A549 (cell line): Measurements from ENCODE around the gene DHX36. TPM values are rescaled to one million over a fixed set of nuclear protein-coding genes. Genes with fewer than 3 reads are reported as not detected.

Experiments used
- ATAC-seq, 2 experiments: fragments of 200-7000 bp in 1 of 2; fragments of >200 bp in 1 of 2; cut with Nextera tagmentation in 1 of 2; cut with Tn5 transposase in 1 of 2; 3 replicates each; pipeline versions ENCODE4 v1.8.0 to v1.9.1; 2018 to 2020; ENCODE audit warnings: mild to moderate bottlenecking in 1 of 2, moderate library complexity in 1 of 2
- CTCF ChIA-PET: fragments of 300-600 bp; sonication (Branson Sonifier 250); formaldehyde crosslinking; extraction: SDS; loops from one replicate; lab custom pipeline; 2021; ENCODE audit warnings: antibody characterized with exemption, inconsistent platforms; lab: Yijun Ruan, JAX
- POLR2A ChIA-PET: fragments of 350-600 bp; formaldehyde crosslinking; extraction: SDS; loops from one replicate; lab custom pipeline; 2021; ENCODE audit warnings: antibody characterized with exemption, inconsistent platforms; lab: Yijun Ruan, JAX
- DNase-seq, 2 experiments: peaks; one replicate each; pipeline versions ENCODE4 v3.0.0 to v3.0.0-alpha.2; 2011 to 2016; ENCODE audit warnings: low read depth in 1 of 2, low spot score in 1 of 2
- FAIRE-seq: peaks from 2 replicates; lab custom pipeline; 2011; peaks lifted over from hg19 to GRCh38; lab: Jason Lieb, UNC
- H3K27ac ChIP-seq, 2 experiments: fragments of >200 bp; sonication (Bioruptor Twin); formaldehyde crosslinking; 3 replicates each; pipeline ENCODE4 v1.5.1; 2016 to 2017
- H3K4me1 ChIP-seq: fragments of >200 bp; sonication (Bioruptor Twin); formaldehyde crosslinking; 3 replicates; pipeline ENCODE4 v1.6.1; 2016
- H3K4me2 ChIP-seq: fragments of >200 bp; sonication (Bioruptor Twin); formaldehyde crosslinking; 3 replicates; pipeline ENCODE4 v1.6.1; 2016
- H3K4me3 ChIP-seq: fragments of >200 bp; sonication (Bioruptor Twin); formaldehyde crosslinking; 3 replicates; pipeline ENCODE4 v1.5.1; 2016
- H3K9me3 ChIP-seq: fragments of >200 bp; sonication (Bioruptor Twin); formaldehyde crosslinking; 3 replicates; pipeline ENCODE4 v1.6.1; 2016
- BHLHE40 ChIP-seq: IDR thresholded peaks from 2 replicates; pipeline ENCODE4 v1.6.1; 2012; ENCODE audit warnings: low read depth, low read length, inconsistent platforms
- CBX2 ChIP-seq: fragments of 200-600 bp; sonication (generic); IDR thresholded peaks from 2 replicates; pipeline ENCODE4 v1.6.1; 2016; ENCODE audit warnings: low read depth, mild to moderate bottlenecking, borderline replicate concordance
- CBX8 ChIP-seq: fragments of 200-600 bp; sonication (generic); IDR thresholded peaks from 2 replicates; pipeline ENCODE4 v1.6.1; 2016
- EHMT2 ChIP-seq: fragments of 200-600 bp; sonication (generic); IDR thresholded peaks from 2 replicates; pipeline ENCODE4 v1.6.1; 2016; ENCODE audit warnings: antibody characterized with exemption, low read depth, mild to moderate bottlenecking, moderate library complexity
- ESRRA ChIP-seq: fragments of 150-350 bp; IDR thresholded peaks from 2 replicates; pipeline ENCODE4 v1.6.1; 2014; ENCODE audit warnings: mild to moderate bottlenecking, low read length, borderline replicate concordance
- FOSL2 ChIP-seq, 2 experiments: fragments of 450-650 bp in 1 of 2; fragments of >200 bp in 1 of 2; sonication (Bioruptor Twin) in 1 of 2; formaldehyde crosslinking; IDR thresholded peaks; 2 replicates each; pipeline versions ENCODE4 v1.5.0 to v1.6.1; 2016 to 2020; ENCODE audit warnings: mild to moderate bottlenecking in 1 of 2, moderate library complexity in 1 of 2
- HDAC2 ChIP-seq: fragments of 200-600 bp; sonication (generic); IDR thresholded peaks from 2 replicates; pipeline ENCODE4 v1.6.1; 2016
- HEYL ChIP-seq: fragments of 250-450 bp; sonication (Bioruptor Pico); IDR thresholded peaks from 2 replicates; pipeline ENCODE4 v1.8.0; 2021; ENCODE audit warnings: mild to moderate bottlenecking, moderate library complexity
- HOXB5 ChIP-seq: fragments of 250-450 bp; sonication (Bioruptor Pico); IDR thresholded peaks from 2 replicates; pipeline ENCODE4 v1.5.0; 2020; ENCODE audit warnings: mild to moderate bottlenecking, moderate library complexity
- KDM1A ChIP-seq: fragments of 200-600 bp; sonication (generic); IDR thresholded peaks from 2 replicates; pipeline ENCODE4 v1.6.1; 2016; ENCODE audit warnings: low read depth, mild to moderate bottlenecking
- NFE2L2 ChIP-seq: fragments of 150-350 bp; conservative IDR thresholded peaks from 2 replicates; pipeline ENCODE4 v1.6.1; 2014; ENCODE audit warnings: low read length
- POLR2A ChIP-seq: IDR thresholded peaks from 2 replicates; pipeline ENCODE4 v1.6.1; 2012; ENCODE audit warnings: mild to moderate bottlenecking, low read length
- RCOR1 ChIP-seq: fragments of 150-350 bp; IDR thresholded peaks from 2 replicates; pipeline ENCODE4 v1.6.1; 2014; ENCODE audit warnings: antibody characterized with exemption, low read length, low read depth
- SREBF2 ChIP-seq: fragments of 450-650 bp; IDR thresholded peaks from 2 replicates; pipeline ENCODE4 v1.6.1; 2014; ENCODE audit warnings: mild to moderate bottlenecking, moderate library complexity
- ZC3H11A ChIP-seq: fragments of 450-650 bp; IDR thresholded peaks from 2 replicates; pipeline ENCODE4 v1.6.1; 2014; ENCODE audit warnings: antibody characterized with exemption, mild to moderate bottlenecking
- ZFP36 ChIP-seq: fragments of 450-650 bp; IDR thresholded peaks from 2 replicates; pipeline ENCODE4 v1.6.1; 2014; ENCODE audit warnings: borderline replicate concordance; ENCODE audit not compliant: partially characterized antibody
- ZSCAN20 ChIP-seq: fragments of 250-450 bp; sonication (Bioruptor Pico); IDR thresholded peaks from 2 replicates; pipeline ENCODE4 v1.8.0; 2022; ENCODE audit warnings: mild to moderate bottlenecking, moderate library complexity
- WGBS: methylation state at CpG from one replicate; pipeline ENCODE4 v1.1.6; 2017; ENCODE audit errors: missing lambda C conversion rate; 5-methylcytosine and 5-hydroxymethylcytosine counted together
- polyA plus RNA-seq, 4 experiments: library from polyadenylated mRNA; depleted of rRNA in 3 of 4; stranded (reverse); fragments of >200 nt; fragmentation: RNase III in 1 of 4; extraction: RNeasy Plus Mini Kit Qiagen cat#74134 plus additional on column Dnase treatment in 1 of 4; gene quantifications; 2 replicates in 3 of 4; 3 replicates in 1 of 4; pipeline ENCODE4 v1.2.3, GENCODE V29; 2011 to 2017
- TF ChIP-seq, protein P1 (sequence below): fragments of 250-450 bp; sonication (Bioruptor Pico); IDR thresholded peaks from 2 replicates; pipeline ENCODE4 v1.5.0; 2021; ENCODE audit warnings: mild to moderate bottlenecking, moderate library complexity, borderline replicate concordance
- TF ChIP-seq, protein P2 (sequence below): fragments of 200-600 bp; sonication (generic); IDR thresholded peaks from 2 replicates; pipeline ENCODE4 v1.6.1; 2016; ENCODE audit warnings: antibody characterized with exemption, mild to moderate bottlenecking, moderate library complexity
- TF ChIP-seq, protein P3 (sequence below): fragments of >200 bp; sonication (Bioruptor Twin); formaldehyde crosslinking; IDR thresholded peaks from 3 replicates; pipeline ENCODE4 v1.5.1; 2016
- TF ChIP-seq, protein P4 (sequence below): fragments of 150-350 bp; IDR thresholded peaks from 2 replicates; pipeline ENCODE4 v1.6.1; 2014; ENCODE audit warnings: low read depth, mild to moderate bottlenecking, low read length

Gene DHX36
- polyA plus RNA-seq, 2 of the 4 experiments (the other 2 are of a cell fraction), result 59.4 to 90.1 TPM

DNA sequence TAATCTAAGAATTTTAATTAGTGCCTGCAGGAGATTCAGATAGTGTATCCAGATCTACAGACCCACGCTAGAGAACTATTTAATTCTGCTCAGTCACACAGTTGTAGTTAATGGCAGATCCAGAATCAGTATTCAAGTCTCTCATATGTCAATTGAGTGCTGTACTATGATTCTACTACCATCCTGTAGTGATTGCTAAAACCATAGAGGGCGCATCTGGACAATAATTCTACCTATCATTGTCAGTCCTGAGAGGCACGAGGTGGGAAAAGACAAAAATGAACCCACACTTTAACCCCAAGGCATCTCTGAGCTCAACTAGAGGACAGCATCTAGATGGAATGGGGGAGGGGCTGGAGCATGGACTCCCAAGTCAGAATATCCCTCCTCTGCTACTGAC lies 22.7 kb downstream of the DHX36 start (continued):
- TF ChIP-seq, protein P1, sequence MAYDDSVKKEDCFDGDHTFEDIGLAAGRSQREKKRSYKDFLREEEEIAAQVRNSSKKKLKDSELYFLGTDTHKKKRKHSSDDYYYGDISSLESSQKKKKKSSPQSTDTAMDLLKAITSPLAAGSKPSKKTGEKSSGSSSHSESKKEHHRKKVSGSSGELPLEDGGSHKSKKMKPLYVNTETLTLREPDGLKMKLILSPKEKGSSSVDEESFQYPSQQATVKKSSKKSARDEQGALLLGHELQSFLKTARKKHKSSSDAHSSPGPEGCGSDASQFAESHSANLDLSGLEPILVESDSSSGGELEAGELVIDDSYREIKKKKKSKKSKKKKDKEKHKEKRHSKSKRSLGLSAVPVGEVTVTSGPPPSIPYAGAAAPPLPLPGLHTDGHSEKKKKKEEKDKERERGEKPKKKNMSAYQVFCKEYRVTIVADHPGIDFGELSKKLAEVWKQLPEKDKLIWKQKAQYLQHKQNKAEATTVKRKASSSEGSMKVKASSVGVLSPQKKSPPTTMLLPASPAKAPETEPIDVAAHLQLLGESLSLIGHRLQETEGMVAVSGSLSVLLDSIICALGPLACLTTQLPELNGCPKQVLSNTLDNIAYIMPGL, result no peak
- no peak for TF ChIP-seq ZC3H11A

DNA sequence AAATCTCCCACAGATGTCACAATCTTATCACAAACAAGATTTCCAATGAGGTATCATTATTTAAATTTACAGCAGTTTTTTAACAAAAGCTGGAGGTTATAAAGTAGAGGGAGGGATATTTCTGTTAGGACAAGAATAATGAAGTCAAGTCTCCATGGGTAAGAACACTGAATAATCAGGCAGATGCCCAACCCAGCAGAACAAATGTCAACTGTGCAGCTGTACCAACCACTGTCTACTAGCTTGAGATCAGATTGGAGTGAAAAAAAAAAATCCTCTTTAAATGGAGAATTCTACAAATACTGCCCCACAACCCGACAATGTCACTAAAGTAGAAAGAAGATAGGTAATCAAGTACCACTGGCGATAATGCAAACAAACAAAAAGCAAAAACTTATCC lies 30.3 kb downstream of the DHX36 start:
- no peak for FAIRE-seq
- no peak overlapping the region for H3K4me3 ChIP-seq
- ATAC-seq, result no peak
- no peak overlapping the region for H3K4me2 ChIP-seq
- ChIA-PET CTCF (no interaction called here), POLR2A (no interaction called here)
- H3K9me3 ChIP-seq, result no peaks in the 10 kb centered on the region
- WGBS, result 87% methylated on average over 2 of the region's 2 CpGs
- H3K27ac ChIP-seq, result no peak overlapping the region
- no peak for TF ChIP-seq BHLHE40
- no peak for TF ChIP-seq FOSL2 (IDR thresholded peaks at IDR 0.05)
- TF ChIP-seq FOSL2 (CRISPR knock-in tag; IDR thresholded peaks at IDR 0.05), result no peak
- TF ChIP-seq, protein P2, sequence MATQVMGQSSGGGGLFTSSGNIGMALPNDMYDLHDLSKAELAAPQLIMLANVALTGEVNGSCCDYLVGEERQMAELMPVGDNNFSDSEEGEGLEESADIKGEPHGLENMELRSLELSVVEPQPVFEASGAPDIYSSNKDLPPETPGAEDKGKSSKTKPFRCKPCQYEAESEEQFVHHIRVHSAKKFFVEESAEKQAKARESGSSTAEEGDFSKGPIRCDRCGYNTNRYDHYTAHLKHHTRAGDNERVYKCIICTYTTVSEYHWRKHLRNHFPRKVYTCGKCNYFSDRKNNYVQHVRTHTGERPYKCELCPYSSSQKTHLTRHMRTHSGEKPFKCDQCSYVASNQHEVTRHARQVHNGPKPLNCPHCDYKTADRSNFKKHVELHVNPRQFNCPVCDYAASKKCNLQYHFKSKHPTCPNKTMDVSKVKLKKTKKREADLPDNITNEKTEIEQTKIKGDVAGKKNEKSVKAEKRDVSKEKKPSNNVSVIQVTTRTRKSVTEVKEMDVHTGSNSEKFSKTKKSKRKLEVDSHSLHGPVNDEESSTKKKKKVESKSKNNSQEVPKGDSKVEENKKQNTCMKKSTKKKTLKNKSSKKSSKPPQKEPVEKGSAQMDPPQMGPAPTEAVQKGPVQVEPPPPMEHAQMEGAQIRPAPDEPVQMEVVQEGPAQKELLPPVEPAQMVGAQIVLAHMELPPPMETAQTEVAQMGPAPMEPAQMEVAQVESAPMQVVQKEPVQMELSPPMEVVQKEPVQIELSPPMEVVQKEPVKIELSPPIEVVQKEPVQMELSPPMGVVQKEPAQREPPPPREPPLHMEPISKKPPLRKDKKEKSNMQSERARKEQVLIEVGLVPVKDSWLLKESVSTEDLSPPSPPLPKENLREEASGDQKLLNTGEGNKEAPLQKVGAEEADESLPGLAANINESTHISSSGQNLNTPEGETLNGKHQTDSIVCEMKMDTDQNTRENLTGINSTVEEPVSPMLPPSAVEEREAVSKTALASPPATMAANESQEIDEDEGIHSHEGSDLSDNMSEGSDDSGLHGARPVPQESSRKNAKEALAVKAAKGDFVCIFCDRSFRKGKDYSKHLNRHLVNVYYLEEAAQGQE, result no peak
- TF ChIP-seq CBX2, result no peak
- DNase-seq, result no peak
- no peaks in the 10 kb centered on the region for H3K4me1 ChIP-seq

DNA sequence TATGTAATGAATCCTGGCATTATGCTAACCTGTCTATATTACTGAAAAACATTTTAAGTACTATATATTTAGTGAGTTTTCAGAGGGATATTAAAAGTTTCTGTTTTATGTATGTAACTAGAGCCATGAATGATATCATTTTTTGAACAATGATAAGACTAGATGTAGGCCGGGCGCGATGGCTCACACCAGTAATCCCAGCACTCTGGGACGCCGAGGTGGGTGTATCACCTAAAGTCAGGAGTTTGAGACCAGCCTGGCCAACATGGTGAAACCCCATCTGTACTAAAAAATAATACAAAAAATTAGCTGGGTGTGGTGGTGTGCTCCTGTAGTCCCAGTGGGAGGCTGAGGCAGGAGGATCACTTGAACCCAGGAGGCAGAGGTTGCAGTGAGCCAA lies 34.1 kb downstream of the DHX36 start:
- ChIA-PET CTCF (interaction anchor here (0.7 kb wide), 1 partner anchor 19 kb away, joined by 3 read pairs; no protein-coding TSS in a partner anchor), POLR2A (no interaction called here)
- WGBS, result 98% methylated on average over 5 of the region's 5 CpGs
- FAIRE-seq, result no peak
- TF ChIP-seq HOXB5, result no peak
- TF ChIP-seq NFE2L2, result no peak
- no peak for TF ChIP-seq HEYL (CRISPR knock-in tag)
- no peak for TF ChIP-seq CBX8
- H3K4me3 ChIP-seq, result no peak overlapping the region
- no peaks in the 10 kb centered on the region for H3K4me1 ChIP-seq
- no peaks in the 10 kb centered on the region for H3K9me3 ChIP-seq
- no peak for ATAC-seq
- DNase-seq, result no peak
- no peak overlapping the region for H3K4me2 ChIP-seq
- H3K27ac ChIP-seq, result no peak overlapping the region

DNA sequence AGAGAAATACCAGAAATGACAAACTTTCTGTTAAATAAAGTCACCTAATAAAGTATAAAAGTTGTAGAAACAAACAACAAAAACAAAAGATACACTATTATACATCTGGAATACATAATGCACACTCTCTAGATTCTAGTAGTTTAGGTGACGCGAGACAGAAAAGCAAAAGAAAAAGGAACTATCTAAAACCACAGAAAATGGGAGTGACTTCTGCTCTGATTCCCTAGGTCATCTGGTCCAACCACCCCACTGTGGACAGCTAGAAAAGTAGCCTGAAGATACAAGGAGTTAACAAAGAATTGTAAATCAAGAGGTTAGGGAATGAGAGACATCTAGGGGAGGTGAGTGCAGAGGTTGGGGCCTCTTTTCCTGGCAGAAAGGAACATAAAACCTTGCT lies 39.1 kb downstream of the DHX36 start:
- no peak overlapping the region for H3K4me2 ChIP-seq
- TF ChIP-seq ZSCAN20 (CRISPR knock-in tag), result no peak
- TF ChIP-seq ZFP36, result no peak
- no peak for TF ChIP-seq NFE2L2
- TF ChIP-seq ESRRA, result no peak
- no peak for TF ChIP-seq HOXB5
- TF ChIP-seq RCOR1, result no peak
- TF ChIP-seq, protein P3, sequence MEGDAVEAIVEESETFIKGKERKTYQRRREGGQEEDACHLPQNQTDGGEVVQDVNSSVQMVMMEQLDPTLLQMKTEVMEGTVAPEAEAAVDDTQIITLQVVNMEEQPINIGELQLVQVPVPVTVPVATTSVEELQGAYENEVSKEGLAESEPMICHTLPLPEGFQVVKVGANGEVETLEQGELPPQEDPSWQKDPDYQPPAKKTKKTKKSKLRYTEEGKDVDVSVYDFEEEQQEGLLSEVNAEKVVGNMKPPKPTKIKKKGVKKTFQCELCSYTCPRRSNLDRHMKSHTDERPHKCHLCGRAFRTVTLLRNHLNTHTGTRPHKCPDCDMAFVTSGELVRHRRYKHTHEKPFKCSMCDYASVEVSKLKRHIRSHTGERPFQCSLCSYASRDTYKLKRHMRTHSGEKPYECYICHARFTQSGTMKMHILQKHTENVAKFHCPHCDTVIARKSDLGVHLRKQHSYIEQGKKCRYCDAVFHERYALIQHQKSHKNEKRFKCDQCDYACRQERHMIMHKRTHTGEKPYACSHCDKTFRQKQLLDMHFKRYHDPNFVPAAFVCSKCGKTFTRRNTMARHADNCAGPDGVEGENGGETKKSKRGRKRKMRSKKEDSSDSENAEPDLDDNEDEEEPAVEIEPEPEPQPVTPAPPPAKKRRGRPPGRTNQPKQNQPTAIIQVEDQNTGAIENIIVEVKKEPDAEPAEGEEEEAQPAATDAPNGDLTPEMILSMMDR, result no peak
- no peak for TF ChIP-seq SREBF2
- TF ChIP-seq HDAC2, result no peak
- TF ChIP-seq KDM1A, result no peak
- TF ChIP-seq, protein P4, sequence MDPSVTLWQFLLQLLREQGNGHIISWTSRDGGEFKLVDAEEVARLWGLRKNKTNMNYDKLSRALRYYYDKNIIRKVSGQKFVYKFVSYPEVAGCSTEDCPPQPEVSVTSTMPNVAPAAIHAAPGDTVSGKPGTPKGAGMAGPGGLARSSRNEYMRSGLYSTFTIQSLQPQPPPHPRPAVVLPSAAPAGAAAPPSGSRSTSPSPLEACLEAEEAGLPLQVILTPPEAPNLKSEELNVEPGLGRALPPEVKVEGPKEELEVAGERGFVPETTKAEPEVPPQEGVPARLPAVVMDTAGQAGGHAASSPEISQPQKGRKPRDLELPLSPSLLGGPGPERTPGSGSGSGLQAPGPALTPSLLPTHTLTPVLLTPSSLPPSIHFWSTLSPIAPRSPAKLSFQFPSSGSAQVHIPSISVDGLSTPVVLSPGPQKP, result no peak
- no peak for TF ChIP-seq EHMT2
- no peak for TF ChIP-seq POLR2A
- no peak for TF ChIP-seq FOSL2 (IDR thresholded peaks at IDR 0.05)
- no peak for TF ChIP-seq FOSL2 (CRISPR knock-in tag; IDR thresholded peaks at IDR 0.05)
- ATAC-seq (no peak), FAIRE-seq (no peak), DNase-seq (no peak)
- H3K4me3 ChIP-seq, result no peak overlapping the region
- ChIA-PET POLR2A (no interaction called here), CTCF (interaction anchor here (0.7 to 1.2 kb wide), 2 partner anchors 16 to 88 kb away, joined by 3 to 4 read pairs; no protein-coding TSS in a partner anchor)
- no peaks in the 10 kb centered on the region for H3K9me3 ChIP-seq
- H3K4me1 ChIP-seq, result no peaks in the 10 kb centered on the region
- WGBS, result 96% methylated on average over 2 of the region's 2 CpGs
- H3K27ac ChIP-seq, result no peak overlapping the region
